ENCODE data around the gene AMOTL1.

AMOTL1 gene

DNA sequence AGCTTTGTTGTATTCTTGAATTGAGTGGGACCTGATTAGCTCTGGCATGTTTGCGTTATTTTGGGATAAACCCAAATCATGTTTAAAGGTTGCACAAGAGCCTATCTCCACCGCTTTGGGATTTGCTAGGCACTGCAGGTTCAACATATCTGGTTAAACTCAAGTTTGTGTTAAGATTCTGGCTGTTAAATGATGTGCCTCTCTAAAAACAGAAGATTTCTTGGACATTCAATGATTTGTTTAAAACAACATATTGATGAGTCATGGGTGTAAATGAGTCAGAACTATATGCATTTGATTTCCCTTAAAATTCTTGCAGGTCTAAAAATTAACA is 67.4 kb downstream of the AMOTL1 start:
- H3K4me3 ChIP-seq (ENCODE audit: low read depth, low read length), result no peak overlapping the region
- DNase-seq (ENCODE audit: low read depth), result peak; percentile 30
- TF ChIP-seq, protein P1, sequence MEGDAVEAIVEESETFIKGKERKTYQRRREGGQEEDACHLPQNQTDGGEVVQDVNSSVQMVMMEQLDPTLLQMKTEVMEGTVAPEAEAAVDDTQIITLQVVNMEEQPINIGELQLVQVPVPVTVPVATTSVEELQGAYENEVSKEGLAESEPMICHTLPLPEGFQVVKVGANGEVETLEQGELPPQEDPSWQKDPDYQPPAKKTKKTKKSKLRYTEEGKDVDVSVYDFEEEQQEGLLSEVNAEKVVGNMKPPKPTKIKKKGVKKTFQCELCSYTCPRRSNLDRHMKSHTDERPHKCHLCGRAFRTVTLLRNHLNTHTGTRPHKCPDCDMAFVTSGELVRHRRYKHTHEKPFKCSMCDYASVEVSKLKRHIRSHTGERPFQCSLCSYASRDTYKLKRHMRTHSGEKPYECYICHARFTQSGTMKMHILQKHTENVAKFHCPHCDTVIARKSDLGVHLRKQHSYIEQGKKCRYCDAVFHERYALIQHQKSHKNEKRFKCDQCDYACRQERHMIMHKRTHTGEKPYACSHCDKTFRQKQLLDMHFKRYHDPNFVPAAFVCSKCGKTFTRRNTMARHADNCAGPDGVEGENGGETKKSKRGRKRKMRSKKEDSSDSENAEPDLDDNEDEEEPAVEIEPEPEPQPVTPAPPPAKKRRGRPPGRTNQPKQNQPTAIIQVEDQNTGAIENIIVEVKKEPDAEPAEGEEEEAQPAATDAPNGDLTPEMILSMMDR (conservative IDR thresholded peaks at IDR 0.05; ENCODE audit: low read depth, low read length), result no peak

DNA sequence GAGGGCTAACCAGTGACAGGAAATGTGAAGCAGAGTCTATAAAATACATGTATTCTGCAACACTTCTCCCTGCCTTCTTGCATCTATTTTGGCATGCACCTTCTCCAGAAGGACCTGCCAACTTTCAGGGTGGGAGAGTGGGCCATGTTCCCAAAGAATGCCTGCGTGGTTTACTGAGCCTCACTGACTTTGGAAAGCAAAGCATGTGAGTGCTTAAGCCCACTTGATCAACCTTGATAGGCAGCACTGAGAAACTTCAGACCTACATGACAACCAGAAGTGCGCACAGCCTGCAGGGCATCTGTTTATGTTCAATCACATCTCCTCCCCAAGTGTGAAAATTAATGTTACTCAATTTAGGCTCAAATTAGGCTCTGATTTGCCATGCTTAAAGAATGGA is 69.2 kb downstream of the AMOTL1 start:
- no peak overlapping the region for H3K4me3 ChIP-seq (ENCODE audit: low read depth, low read length)
- DNase-seq (ENCODE audit: low read depth), result no peak
- TF ChIP-seq, protein P1 (conservative IDR thresholded peaks at IDR 0.05; ENCODE audit: low read depth, low read length), result no peak

DNA sequence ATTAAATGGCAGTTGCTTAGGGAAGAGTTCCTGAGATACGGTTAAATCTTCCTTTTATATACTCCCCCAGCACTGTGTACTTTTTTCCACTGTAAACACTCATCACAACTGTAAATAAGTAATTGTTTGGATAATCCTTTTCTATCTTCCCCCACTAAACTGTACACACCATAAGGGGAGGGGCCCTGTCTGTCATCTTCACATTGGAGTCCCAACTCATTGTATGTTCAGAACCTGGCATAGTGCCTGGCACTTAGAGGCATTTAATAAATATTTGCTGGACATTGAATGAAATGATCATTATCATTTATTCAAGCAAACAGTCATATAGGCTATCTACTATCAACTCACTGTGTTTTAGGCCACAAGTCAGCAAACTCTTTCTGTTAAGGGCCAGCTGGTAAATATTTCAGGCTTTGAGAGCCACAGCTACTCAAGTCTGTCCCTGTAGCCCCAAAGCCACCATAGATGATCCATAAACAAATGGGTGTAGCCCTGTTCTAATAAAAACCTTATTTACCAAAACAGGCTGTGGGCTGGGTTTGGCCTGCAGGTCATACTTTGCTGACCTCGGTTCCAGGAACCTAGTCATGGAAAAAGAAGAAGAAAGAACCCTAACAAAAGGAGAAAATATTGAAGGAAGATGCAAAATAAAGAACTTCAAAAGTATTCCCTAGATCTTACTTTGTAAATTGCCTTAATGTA is 70.0 kb downstream of the AMOTL1 start:
- TF ChIP-seq, protein P1 (conservative IDR thresholded peaks at IDR 0.05; ENCODE audit: low read depth, low read length), result no peak
- no peak for DNase-seq (ENCODE audit: low read depth)
- H3K4me3 ChIP-seq (ENCODE audit: low read depth, low read length), result no peak overlapping the region

DNA sequence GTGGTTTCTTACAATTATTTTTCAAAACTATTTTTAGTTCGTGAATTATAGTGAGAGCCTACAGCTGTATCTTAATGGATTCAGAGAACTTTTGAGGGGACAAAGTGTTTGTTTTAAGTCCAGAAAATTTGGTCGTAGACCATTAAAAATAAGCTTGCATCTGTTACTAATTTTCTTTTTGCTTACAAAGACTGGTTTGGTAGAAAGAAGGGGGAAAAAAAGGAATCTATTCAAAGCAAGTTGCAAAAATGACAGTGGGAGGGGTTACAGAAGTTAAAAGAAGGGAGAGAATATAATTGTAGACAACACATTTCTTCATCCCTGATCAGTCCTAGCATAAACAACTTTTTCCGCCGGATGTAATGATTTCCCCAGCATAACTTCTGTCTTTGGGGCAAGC is 72.1 kb downstream of the AMOTL1 start:
- TF ChIP-seq, protein P1 (conservative IDR thresholded peaks at IDR 0.05; ENCODE audit: low read depth, low read length), result no peak
- DNase-seq (ENCODE audit: low read depth), result no peak
- H3K4me3 ChIP-seq (ENCODE audit: low read depth, low read length), result no peak overlapping the region

DNA sequence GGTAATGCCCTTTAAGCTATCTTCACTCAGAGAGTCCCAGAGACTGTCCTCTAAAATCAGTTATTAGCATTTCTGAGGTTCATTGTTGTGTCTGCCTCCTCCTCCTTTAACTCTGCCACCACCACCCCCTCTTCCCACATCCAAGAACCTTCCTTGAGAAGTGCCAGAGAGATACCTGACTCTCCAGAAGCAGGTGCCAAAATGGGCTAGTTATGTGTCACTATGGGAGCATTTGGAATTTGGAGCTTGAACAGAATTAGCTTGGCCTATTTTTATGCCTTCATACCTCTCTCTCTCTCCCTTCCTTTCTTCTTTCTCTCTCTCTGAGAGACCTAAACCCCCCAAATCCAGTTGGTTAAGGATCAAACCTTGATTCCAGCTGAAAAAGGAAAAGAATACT is 75.9 kb downstream of the AMOTL1 start:
- DNase-seq (ENCODE audit: low read depth), result no peak
- H3K4me3 ChIP-seq (ENCODE audit: low read depth, low read length), result no peak overlapping the region
- TF ChIP-seq, protein P1 (conservative IDR thresholded peaks at IDR 0.05; ENCODE audit: low read depth, low read length), result no peak

DNA sequence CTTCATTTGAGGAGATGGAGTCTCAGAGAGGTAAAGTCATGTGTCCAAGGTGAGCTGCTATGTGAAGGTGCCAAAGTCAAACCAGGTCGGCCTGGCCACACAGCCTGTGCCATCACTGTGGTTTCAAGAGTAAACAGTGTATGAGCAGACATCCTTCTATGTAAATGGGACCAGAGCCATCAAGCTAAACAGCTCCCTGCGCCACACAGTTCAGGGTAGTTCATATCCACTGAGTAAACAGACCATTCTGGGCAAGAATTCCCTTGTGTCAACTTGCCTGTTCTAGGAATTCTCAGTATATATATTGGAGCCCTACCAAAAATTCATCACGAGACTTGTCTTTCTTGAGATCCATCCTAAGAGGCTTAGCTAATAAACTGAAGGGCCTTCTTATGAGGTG is 77.5 kb downstream of the AMOTL1 start:
- H3K4me3 ChIP-seq (ENCODE audit: low read depth, low read length), result no peak overlapping the region
- peak; percentile 67 for DNase-seq (ENCODE audit: low read depth)
- TF ChIP-seq, protein P1 (conservative IDR thresholded peaks at IDR 0.05; ENCODE audit: low read depth, low read length), result no peak

DNA sequence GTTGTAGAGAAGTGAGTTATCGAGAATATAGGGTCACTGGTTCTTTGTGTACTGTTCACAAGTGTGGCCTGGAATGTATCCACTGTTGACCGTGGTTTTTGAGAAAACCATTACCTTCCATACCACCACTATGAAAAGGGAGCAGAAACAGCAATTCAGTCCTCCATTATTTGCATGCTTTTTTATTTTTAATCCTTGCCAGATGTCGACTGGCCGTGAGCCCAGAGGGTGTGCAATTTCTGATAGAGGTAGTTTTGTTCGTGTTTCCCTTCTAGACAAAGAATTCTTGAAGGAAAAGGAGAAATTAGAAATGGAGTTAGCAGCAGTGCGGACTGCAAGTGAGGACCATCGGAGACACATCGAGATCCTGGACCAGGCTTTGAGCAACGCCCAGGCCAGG is 81.7 kb downstream of the AMOTL1 start:
- peak; percentile 53 for DNase-seq (ENCODE audit: low read depth)
- no peak overlapping the region for H3K4me3 ChIP-seq (ENCODE audit: low read depth, low read length)
- TF ChIP-seq, protein P1 (conservative IDR thresholded peaks at IDR 0.05; ENCODE audit: low read depth, low read length), result no peak
